IPS DF 6.9 (cell line): ENCODE data around the gene SLC22A23.

Experiments used
- DNase-seq: peaks from one replicate; pipeline ENCODE4 v3.0.0-alpha.2; 2013; ENCODE audit warnings: low read depth, low spot score
- H3K27ac ChIP-seq: one replicate; pipeline ENCODE4 v1.5.1; 2013; ENCODE audit warnings: low read length, control low read depth
- H3K27me3 ChIP-seq: 2 replicates; pipeline ENCODE4 v1.6.1; 2013; ENCODE audit warnings: mild to moderate bottlenecking, low read length; ENCODE audit not compliant: control insufficient read depth, insufficient read depth
- H3K36me3 ChIP-seq: 2 replicates; pipeline ENCODE4 v1.6.1; 2013; ENCODE audit warnings: low read length; ENCODE audit not compliant: control insufficient read depth, insufficient read depth
- H3K4me1 ChIP-seq: 2 replicates; pipeline ENCODE4 v1.6.1; 2013; ENCODE audit warnings: low read length; ENCODE audit not compliant: control insufficient read depth, insufficient read depth
- H3K4me3 ChIP-seq: 2 replicates; pipeline ENCODE4 v1.5.1; 2013; ENCODE audit warnings: mild to moderate bottlenecking, low read length
- H3K9me3 ChIP-seq: 2 replicates; pipeline ENCODE4 v1.6.1; 2013; ENCODE audit warnings: low read length, inconsistent platforms; ENCODE audit not compliant: control insufficient read depth, insufficient read depth
- WGBS: extraction: QIAGEN DNeasy Blood & Tissue Kit; methylation state at CpG from one replicate; pipeline ENCODE4 v1.1.7; 2013; ENCODE audit warnings: mixed read lengths, missing lambda C conversion rate; ENCODE audit not compliant: insufficient read length, insufficient coverage; 5-methylcytosine and 5-hydroxymethylcytosine counted together

The SLC22A23 gene

GRCh38 chr6:3455569-3456394 lies 1.1 kb downstream of the SLC22A23 start:
- Histone ChIP-seq H3K27me3 (peaks cover 2% of the 10 kb centered on the region; the same call in 1 of the 2 replicates), H3K36me3 (no peaks in the 10 kb centered on the region), H3K9me3 (no peaks in the 10 kb centered on the region), H3K4me3 (peak overlapping the region; percentile 58), H3K27ac (no peak overlapping the region), H3K4me1 (peaks cover 4% of the 10 kb centered on the region)
- DNase-seq, result no peak
- no CpG with 5 or more reads among the region's 58 CpGs for WGBS

- WGBS, result no CpG with 5 or more reads among the region's 11 CpGs
- H3K27me3 ChIP-seq, result peaks cover 2% of the 10 kb centered on the region; the same call in 1 of the 2 replicates
- H3K9me3 ChIP-seq, result no peaks in the 10 kb centered on the region
- peaks cover 4% of the 10 kb centered on the region for H3K4me1 ChIP-seq
- H3K27ac ChIP-seq, result no peak overlapping the region
- H3K36me3 ChIP-seq, result no peaks in the 10 kb centered on the region
- no peak for DNase-seq
- peak overlapping the region; percentile 58; the same call in 1 of the 2 replicates for H3K4me3 ChIP-seq
Observed at GRCh38 chr6:3455147-3455568, 1.7 kb downstream of the SLC22A23 start.

- no peak for DNase-seq
- no peaks in the 10 kb centered on the region for H3K36me3 ChIP-seq
- H3K27ac ChIP-seq, result no peak overlapping the region
- H3K9me3 ChIP-seq, result no peaks in the 10 kb centered on the region
- H3K27me3 ChIP-seq, result peaks cover 2% of the 10 kb centered on the region; the same call in 1 of the 2 replicates
- H3K4me3 ChIP-seq, result no peak overlapping the region; the same call in 1 of the 2 replicates
- H3K4me1 ChIP-seq, result peaks cover 4% of the 10 kb centered on the region
- no CpG with 5 or more reads among the region's 6 CpGs for WGBS
Observed at GRCh38 chr6:3454273-3455010, 2.4 kb downstream of the SLC22A23 start.

- no CpG with 5 or more reads among the region's 5 CpGs for WGBS
- no peak for DNase-seq
- H3K9me3 ChIP-seq, result no peaks in the 10 kb centered on the region
- H3K36me3 ChIP-seq, result no peaks in the 10 kb centered on the region
- peaks cover 4% of the 10 kb centered on the region for H3K4me1 ChIP-seq
- no peak overlapping the region for H3K27ac ChIP-seq
- no peak overlapping the region for H3K4me3 ChIP-seq
- H3K27me3 ChIP-seq, result peaks cover 2% of the 10 kb centered on the region; the same call in 1 of the 2 replicates
Observed at GRCh38 chr6:3453413-3454272, 3.2 kb downstream of the SLC22A23 start.

GRCh38 chr6:3451498-3451897 lies 5.4 kb downstream of the SLC22A23 start:
- Histone ChIP-seq H3K9me3 (no peaks in the 10 kb centered on the region), H3K27ac (no peak overlapping the region), H3K4me1 (peaks cover 4% of the 10 kb centered on the region), H3K4me3 (no peak overlapping the region), H3K27me3 (peaks cover 2% of the 10 kb centered on the region; the same call in 1 of the 2 replicates), H3K36me3 (no peaks in the 10 kb centered on the region)
- WGBS, result no CpG with 5 or more reads among the region's 6 CpGs
- DNase-seq, result no peak

GRCh38 chr6:3450888-3451287 lies 6.0 kb downstream of the SLC22A23 start:
- Histone ChIP-seq H3K9me3 (no peaks in the 10 kb centered on the region), H3K4me3 (no peak overlapping the region), H3K27ac (no peak overlapping the region), H3K36me3 (no peaks in the 10 kb centered on the region), H3K27me3 (peaks cover 2% of the 10 kb centered on the region; the same call in 1 of the 2 replicates), H3K4me1 (peaks cover 3% of the 10 kb centered on the region)
- whole genome bisulfite sequencing, result no CpG with 5 or more reads among the region's 5 CpGs
- DNase-seq, result no peak

- Histone ChIP-seq H3K4me1 (peaks cover 4% of the 10 kb centered on the region; the same call in 1 of the 2 replicates), H3K27ac (no peak overlapping the region), H3K27me3 (no peaks in the 10 kb centered on the region), H3K9me3 (no peaks in the 10 kb centered on the region), H3K4me3 (no peak overlapping the region), H3K36me3 (no peaks in the 10 kb centered on the region)
- DNase-seq, result no peak
- WGBS, result no CpG with 5 or more reads among the region's 5 CpGs
Observed at GRCh38 chr6:3449750-3450305, 7.0 kb downstream of the SLC22A23 start.

GRCh38 chr6:3449321-3449720 lies 7.5 kb downstream of the SLC22A23 start:
- no peaks in the 10 kb centered on the region for H3K27me3 ChIP-seq
- DNase-seq, result no peak
- H3K4me3 ChIP-seq, result no peak overlapping the region
- no peaks in the 10 kb centered on the region for H3K36me3 ChIP-seq
- WGBS, result 100% methylated on average over 2 of the region's 2 CpGs
- H3K4me1 ChIP-seq, result peaks cover 2% of the 10 kb centered on the region
- H3K9me3 ChIP-seq, result no peaks in the 10 kb centered on the region
- H3K27ac ChIP-seq, result no peak overlapping the region

- H3K4me3 ChIP-seq, result no peak overlapping the region
- no peaks in the 10 kb centered on the region for H3K27me3 ChIP-seq
- H3K4me1 ChIP-seq, result peaks cover 2% of the 10 kb centered on the region
- H3K27ac ChIP-seq, result no peak overlapping the region
- H3K9me3 ChIP-seq, result no peaks in the 10 kb centered on the region
- no peaks in the 10 kb centered on the region for H3K36me3 ChIP-seq
- no CpG with 5 or more reads among the region's 6 CpGs for WGBS
- no peak for DNase-seq
Observed at GRCh38 chr6:3447005-3447404, 9.8 kb downstream of the SLC22A23 start.
